Measurements from ENCODE around the gene SUN5. TPM values are rescaled to one million over a fixed set of nuclear protein-coding genes. Genes with fewer than 3 reads are reported as not detected.

The SUN5 gene
- total and polyA plus RNA-seq, 2 of the 8 experiments (the other 6 are each of a cell fraction or from before 2014, with no cell fraction given), result not detected

DNA sequence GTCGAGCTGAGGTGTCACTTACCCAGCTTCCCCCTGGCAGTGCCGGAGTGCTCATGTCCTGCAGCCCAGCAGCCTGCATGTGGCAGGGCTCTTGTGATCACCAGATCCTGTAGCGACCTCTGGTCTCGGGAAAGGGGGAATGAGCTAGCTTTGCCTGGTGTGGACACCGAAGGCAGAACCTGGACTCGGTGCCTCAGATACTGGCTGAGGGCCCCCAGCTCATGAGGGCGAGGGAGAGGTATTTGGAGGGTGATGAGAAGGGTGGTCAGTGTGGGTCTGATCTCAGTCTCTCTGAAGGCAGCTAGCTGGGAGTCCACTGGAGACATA is 26.3 kb downstream of the SUN5 start:
- H3K23ac ChIP-seq (ENCODE audit: insufficient read length), result no peak overlapping the region
- 0 out of 7 replicates have a peak, but pooled peaks cover 0 to 2% (median 0%) of the 10 kb centered on the region in 4 experiments for H3K27me3 ChIP-seq (replicated peaks in 1 of 4; ENCODE audit: control insufficient read depth in 3 of 4, extremely low read depth in 1 of 4, insufficient read depth in 3 of 4, low read length in 3 of 4)
- H4K5ac ChIP-seq (ENCODE audit: insufficient read length, low read depth, low read length), result no peak overlapping the region
- 0 out of 7 replicates have a peak overlapping the region, but pooled peaks of 1 of the 4 experiments have one; percentile 40 for H3K9ac ChIP-seq (replicated peaks in 1 of 4; ENCODE audit: extremely low read depth in 1 of 4, low read depth in 3 of 4, low read length in 3 of 4)
- no peaks in the 10 kb centered on the region for H4K20me1 ChIP-seq (replicated peaks in 1 of 2; ENCODE audit: control insufficient read depth in 1 of 2, insufficient read depth in 2 of 2, low read length in 2 of 2)
- no peaks in the 10 kb centered on the region for H3K36me3 ChIP-seq (ENCODE audit: control insufficient read depth in 2 of 4, insufficient read depth in 4 of 4, low read length in 3 of 4)
- peak overlapping the region; percentile 31; the same call in 1 of the 2 replicates for H2BK15ac ChIP-seq (ENCODE audit: low read length)
- ChIA-PET CTCF (ENCODE audit: partially characterized antibody) (interaction anchor here (1.2 to 5.4 kb wide), 5 partner anchors 14 to 76 kb away, joined by 4 to 33 read pairs (median 5); partner anchors contain the start of gene SUN5), POLR2A (ENCODE audit: partially characterized antibody) (no interaction called here)
- no peak overlapping the region for H3K4me2 ChIP-seq (ENCODE audit: insufficient read depth in 1 of 2, low read depth in 2 of 2, low read length in 2 of 2)
- H2BK12ac ChIP-seq (ENCODE audit: low read depth, low read length), result peak overlapping the region; percentile 86; the same call in 1 of the 2 replicates
- no peak overlapping the region for H2AK5ac ChIP-seq (ENCODE audit: low read depth, low read length)
- peak overlapping the region; percentile 82 for H4K91ac ChIP-seq (replicated peaks; ENCODE audit: insufficient read length, low read length)
- H3K4ac ChIP-seq (replicated peaks; ENCODE audit: insufficient read length, low read depth, low read length), result peak overlapping the region; percentile 32
- 93% methylated on average over 7 of the region's 7 CpGs; no CpG with 5 or more reads in 1 of the 2 experiments for WGBS, 2 experiments (ENCODE audit: extremely low coverage in 1 of 2, insufficient coverage in 1 of 2, insufficient read length in 1 of 2, insufficient replicate concordance in 2 of 2, low coverage in 1 of 2, low lambda C conversion rate in 2 of 2, missing lambda C conversion rate in 1 of 2)
- H2BK120ac ChIP-seq (replicated peaks; ENCODE audit: low read depth, low read length), result no peak overlapping the region
- no peak overlapping the region for H2AFZ ChIP-seq (ENCODE audit: low read length)
- peak overlapping the region; percentile 26; the same call in 1 of the 2 replicates for H2BK5ac ChIP-seq (ENCODE audit: low read depth, low read length)
- no peak overlapping the region for H4K8ac ChIP-seq (ENCODE audit: extremely low read depth, insufficient read depth, low read length)
- no peak overlapping the region for H3K27ac ChIP-seq (ENCODE audit: low read depth, low read length)
- H3K56ac ChIP-seq (replicated peaks; ENCODE audit: insufficient read length, low read depth, low read length), result no peak overlapping the region
- H3K14ac ChIP-seq (ENCODE audit: insufficient read length), result no peak overlapping the region
- FAIRE-seq, result no peak
- no peaks in the 10 kb centered on the region for H3K79me1 ChIP-seq (ENCODE audit: low read depth, low read length)
- peak overlapping the region; percentile 1; the same call in 1 of the 2 replicates for H2BK20ac ChIP-seq (ENCODE audit: low read length)
- H3K79me2 ChIP-seq (ENCODE audit: control insufficient read depth in 1 of 2, insufficient read depth in 2 of 2, low read length in 2 of 2), result no peaks in the 10 kb centered on the region
- DNase-seq (ENCODE audit: low read depth in 1 of 2, low spot score in 2 of 2), result no peak
- H3K18ac ChIP-seq (ENCODE audit: extremely low read depth, low read length), result peak overlapping the region; percentile 53; the same call in 1 of the 2 replicates
- no peaks in the 10 kb centered on the region for H3K23me2 ChIP-seq (ENCODE audit: low read depth, low read length)
- H3K4me1 ChIP-seq (replicated peaks in 1 of 4; ENCODE audit: control insufficient read depth in 3 of 4, insufficient read depth in 4 of 4, low read length in 3 of 4), result peaks cover 2 to 9% (median 7%) of the 10 kb centered on the region in 4 experiments; a peak in 6 of 7 replicates
- peaks cover 4 to 16% of the 10 kb centered on the region in 2 experiments; a peak in 3 of 4 replicates for H3K9me3 ChIP-seq (ENCODE audit: insufficient read depth in 2 of 2, low read depth in 1 of 2, low read length in 1 of 2)
- H3K4me3 ChIP-seq (ENCODE audit: extremely low read depth in 1 of 4, insufficient read depth in 2 of 4, low read depth in 3 of 4, low read length in 4 of 4), result no peak overlapping the region
- TF ChIP-seq, protein P1, sequence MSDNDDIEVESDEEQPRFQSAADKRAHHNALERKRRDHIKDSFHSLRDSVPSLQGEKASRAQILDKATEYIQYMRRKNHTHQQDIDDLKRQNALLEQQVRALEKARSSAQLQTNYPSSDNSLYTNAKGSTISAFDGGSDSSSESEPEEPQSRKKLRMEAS (IDR thresholded peaks at IDR 0.05), result no peak
- no peak for TF ChIP-seq TAF7 (optimal IDR thresholded peaks at IDR 0.05; ENCODE audit: borderline replicate concordance, low read depth, low read length)
- no peak for TF ChIP-seq TCF12 (IDR thresholded peaks at IDR 0.05; ENCODE audit: low read depth, low read length)
- TF ChIP-seq ASH2L (IDR thresholded peaks at IDR 0.05; ENCODE audit: low read length), result no peak
- TF ChIP-seq, protein P2, sequence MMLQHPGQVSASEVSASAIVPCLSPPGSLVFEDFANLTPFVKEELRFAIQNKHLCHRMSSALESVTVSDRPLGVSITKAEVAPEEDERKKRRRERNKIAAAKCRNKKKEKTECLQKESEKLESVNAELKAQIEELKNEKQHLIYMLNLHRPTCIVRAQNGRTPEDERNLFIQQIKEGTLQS (IDR thresholded peaks at IDR 0.05; ENCODE audit: insufficient read depth, low read depth, low read length), result no peak
- TF ChIP-seq RFX5 (IDR thresholded peaks at IDR 0.05; ENCODE audit: borderline replicate concordance, low read depth, low read length), result no peak
